ENCODE data around the gene ASTN2.

Gene ASTN2

GRCh38 chr9:116661037-116661954 lies 753.6 kb downstream of the ASTN2 start:
- peak; percentile 79 for DNase-seq (ENCODE audit: low spot score)

GRCh38 chr9:116658265-116658664 lies 756.6 kb downstream of the ASTN2 start:
- DNase-seq (ENCODE audit: low spot score): no peak

GRCh38 chr9:116656977-116657376 lies 757.9 kb downstream of the ASTN2 start:
- no peak for DNase-seq (ENCODE audit: low spot score)

- DNase-seq (ENCODE audit: low spot score): no peak
These were observed 758.3 kb downstream of the ASTN2 start for GRCh38 chr9:116656501-116656971.

- DNase-seq (ENCODE audit: low spot score): no peak
These were observed 760.9 kb downstream of the ASTN2 start for GRCh38 chr9:116654059-116654355.

- no peak for DNase-seq (ENCODE audit: low spot score)
These were observed 761.4 kb downstream of the ASTN2 start for GRCh38 chr9:116653348-116654058.

- DNase-seq (ENCODE audit: low spot score): no peak
These were observed 767.4 kb downstream of the ASTN2 start for GRCh38 chr9:116647515-116647809.

- DNase-seq (ENCODE audit: low spot score): peak; percentile 57
These were observed 768.0 kb downstream of the ASTN2 start for GRCh38 chr9:116646661-116647514.

GRCh38 chr9:116644091-116644688 lies 770.7 kb downstream of the ASTN2 start:
- peak; percentile 70 for DNase-seq (ENCODE audit: low spot score)

GRCh38 chr9:116643691-116644090 lies 771.2 kb downstream of the ASTN2 start:
- DNase-seq (ENCODE audit: low spot score): peak; percentile 45

GRCh38 chr9:116641292-116642059 lies 773.4 kb downstream of the ASTN2 start:
- no peak for DNase-seq (ENCODE audit: low spot score)

- peak; percentile 63 for DNase-seq (ENCODE audit: low spot score)
These were observed 775.6 kb downstream of the ASTN2 start for GRCh38 chr9:116639251-116639741.

- no peak for DNase-seq (ENCODE audit: low spot score)
These were observed 778.9 kb downstream of the ASTN2 start for GRCh38 chr9:116635908-116636307.

GRCh38 chr9:116632990-116633838 lies 781.6 kb downstream of the ASTN2 start:
- DNase-seq (ENCODE audit: low spot score): peak; percentile 64

GRCh38 chr9:116629634-116630033 lies 785.2 kb downstream of the ASTN2 start:
- no peak for DNase-seq (ENCODE audit: low spot score)

- no peak for DNase-seq (ENCODE audit: low spot score)
These were observed 786.1 kb downstream of the ASTN2 start for GRCh38 chr9:116628716-116629115.

- no peak for DNase-seq (ENCODE audit: low spot score)
These were observed 787.4 kb downstream of the ASTN2 start for GRCh38 chr9:116627433-116627832.

- no peak for DNase-seq (ENCODE audit: low spot score)
These were observed 788.1 kb downstream of the ASTN2 start for GRCh38 chr9:116626762-116627161.

GRCh38 chr9:116623715-116624114 lies 791.1 kb downstream of the ASTN2 start:
- no peak for DNase-seq (ENCODE audit: low spot score)

- no peak for DNase-seq (ENCODE audit: low spot score)
These were observed 797.5 kb downstream of the ASTN2 start for GRCh38 chr9:116617389-116617788.
